Measurements from ENCODE around the gene HPSE2. TPM values are rescaled to one million over a fixed set of nuclear protein-coding genes. Genes with fewer than 3 reads are reported as not detected.

HPSE2 gene
- total and polyA plus RNA-seq, 2 of the 8 experiments (the other 6 are each of a cell fraction or from before 2014, with no cell fraction given): 0.41 to 0.58 TPM

- no peak for TF ChIP-seq CHD7 (IDR thresholded peaks at IDR 0.05; ENCODE audit: insufficient replicate concordance, low read length)
- TF ChIP-seq POLR2A (IDR thresholded peaks at IDR 0.05; ENCODE audit: control extremely low read depth in 1 of 2, low read depth in 2 of 2, low read length in 2 of 2): no peak
- TF ChIP-seq MAFK (IDR thresholded peaks at IDR 0.05; ENCODE audit: low read depth, low read length): no peak
- no peak for TF ChIP-seq ASH2L (IDR thresholded peaks at IDR 0.05; ENCODE audit: low read length)
- TF ChIP-seq TAF1 (IDR thresholded peaks at IDR 0.05; ENCODE audit: low read depth, low read length): no peak
- no peak for TF ChIP-seq POLR2AphosphoS5 (IDR thresholded peaks at IDR 0.05; ENCODE audit: low read depth, low read length)
Observed at GRCh38 chr10:98410759-98411158, 824.9 kb downstream of the HPSE2 start (continued).

All from H1 (cell line).